ENCODE results near the gene GDF2.

- TF ChIP-seq EZH2 (IDR thresholded peaks at IDR 0.05; ENCODE audit: borderline replicate concordance) (no peak), CTCF (IDR thresholded peaks at IDR 0.05; ENCODE audit: poor library complexity) (no peak)
Observed at GRCh38 chr10:47368431-47369180, 46.4 kb downstream of the GDF2 start.
